Measurements from ENCODE around the gene KMT5C.

The KMT5C gene

GRCh38 chr19:55339105-55339888, at the start of gene KMT5C:
Gene KMT5C (plus strand): TSS chr19:55339876. CDS start chr19:55341937, 2,061 bp downstream.
- peak within 1 kb of the TSS; percentile 94 for H3K27ac Mint-ChIP-seq
- peaks cover 14 to 22% of the 10 kb centered on the region in 2 donors for H3K36me3 Mint-ChIP-seq
- DNase-seq (peak; percentile 100), ATAC-seq (replicated peaks) (peak; percentile 88 to 89)
- H3K27me3 Mint-ChIP-seq, result peaks cover 22 to 40% of the 10 kb centered on the region in 2 donors
- peaks cover 16 to 26% of the 10 kb centered on the region in 2 donors for H3K4me1 Mint-ChIP-seq
- H3K4me3 Mint-ChIP-seq, result peak within 1 kb of the TSS; percentile 90 to 94
- H3K9me3 Mint-ChIP-seq, result no peaks in the 10 kb centered on the region

- Mint-ChIP-seq H3K27ac (no peak overlapping the region), H3K36me3 (no peaks in the 10 kb centered on the region), H3K27me3 (peaks cover 5 to 6% of the 10 kb centered on the region in 2 donors), H3K9me3 (no peaks in the 10 kb centered on the region), H3K4me3 (no peak overlapping the region), H3K4me1 (peaks cover 2 to 11% of the 10 kb centered on the region in 2 donors)
- DNase-seq (no peak), ATAC-seq (replicated peaks) (no peak)
These were observed 42.4 kb upstream of the KMT5C start for GRCh38 chr19:55297267-55297666.

GRCh38 chr19:55299991-55300390, 39.7 kb upstream of the KMT5C start:
- no peak for ATAC-seq (replicated peaks)
- Mint-ChIP-seq H3K9me3 (no peaks in the 10 kb centered on the region), H3K27ac (no peak overlapping the region), H3K27me3 (peaks cover 5 to 6% of the 10 kb centered on the region in 2 donors), H3K4me3 (no peak overlapping the region), H3K4me1 (peaks cover 2 to 13% of the 10 kb centered on the region in 2 donors), H3K36me3 (no peaks in the 10 kb centered on the region)
- DNase-seq, result no peak

- Mint-ChIP-seq H3K4me1 (peaks cover 3 to 13% of the 10 kb centered on the region in 2 donors), H3K36me3 (peaks cover 0 to 3% of the 10 kb centered on the region in 2 donors), H3K27me3 (peaks cover 5 to 6% of the 10 kb centered on the region in 2 donors), H3K9me3 (peaks cover 0 to 2% of the 10 kb centered on the region in 2 donors), H3K4me3 (peak overlapping the region; percentile 90 to 96), H3K27ac (peak overlapping the region; percentile 78)
- ATAC-seq (replicated peaks) (no peak), DNase-seq (no peak)
These were observed 38.7 kb upstream of the KMT5C start for GRCh38 chr19:55300886-55301458.

GRCh38 chr19:55301459-55302317, 38.0 kb upstream of the KMT5C start:
- DNase-seq (peak; percentile 90), ATAC-seq (replicated peaks) (peak; percentile 94)
- H3K4me3 Mint-ChIP-seq, result peak overlapping the region; percentile 90 to 96
- H3K27me3 Mint-ChIP-seq, result peaks cover 5 to 6% of the 10 kb centered on the region in 2 donors
- peaks cover 3 to 13% of the 10 kb centered on the region in 2 donors for H3K4me1 Mint-ChIP-seq
- peaks cover 0 to 2% of the 10 kb centered on the region in 2 donors for H3K9me3 Mint-ChIP-seq
- H3K27ac Mint-ChIP-seq, result peak overlapping the region; percentile 78
- H3K36me3 Mint-ChIP-seq, result peaks cover 0 to 3% of the 10 kb centered on the region in 2 donors

- DNase-seq, result no peak
- H3K4me1 Mint-ChIP-seq, result peaks cover 3 to 13% of the 10 kb centered on the region in 2 donors
- H3K27ac Mint-ChIP-seq, result peak overlapping the region; percentile 78
- H3K4me3 Mint-ChIP-seq, result peak overlapping the region; percentile 90 to 96
- ATAC-seq (replicated peaks), result no peak
- H3K27me3 Mint-ChIP-seq, result peaks cover 5 to 6% of the 10 kb centered on the region in 2 donors
- H3K36me3 Mint-ChIP-seq, result peaks cover 0 to 3% of the 10 kb centered on the region in 2 donors
- H3K9me3 Mint-ChIP-seq, result peaks cover 0 to 2% of the 10 kb centered on the region in 2 donors
These were observed 37.4 kb upstream of the KMT5C start for GRCh38 chr19:55302318-55302703.

DNA sequence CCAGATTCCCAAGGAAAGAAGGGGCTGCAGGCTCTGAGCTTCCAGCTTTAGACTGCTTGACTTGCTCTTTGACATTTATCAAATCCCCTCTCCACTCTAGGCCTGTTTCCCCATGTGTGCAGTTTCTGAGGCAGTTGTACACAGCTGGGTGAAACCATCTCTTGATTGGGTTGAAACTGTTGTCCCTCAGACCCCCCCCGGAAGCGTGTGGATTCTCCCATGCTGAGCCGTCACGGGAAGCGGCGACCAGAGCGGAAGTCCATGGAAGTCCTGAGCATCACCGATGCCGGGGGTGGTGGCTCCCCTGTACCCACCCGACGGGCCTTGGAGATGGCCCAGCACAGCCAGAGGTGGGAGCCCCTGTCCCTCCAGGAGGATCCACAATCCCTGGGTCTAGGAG, 36.2 kb upstream of the KMT5C start:
- Mint-ChIP-seq H3K27ac (no peak overlapping the region), H3K4me1 (peaks cover 3 to 13% of the 10 kb centered on the region in 2 donors), H3K36me3 (peaks cover 0 to 3% of the 10 kb centered on the region in 2 donors), H3K9me3 (peaks cover 0 to 2% of the 10 kb centered on the region in 2 donors), H3K4me3 (no peak overlapping the region), H3K27me3 (peaks cover 5 to 6% of the 10 kb centered on the region in 2 donors)
- DNase-seq (no peak), ATAC-seq (replicated peaks) (no peak)

GRCh38 chr19:55304279-55304978, 35.2 kb upstream of the KMT5C start:
- H3K4me3 Mint-ChIP-seq, result no peak overlapping the region
- ATAC-seq (replicated peaks) (no peak), DNase-seq (no peak)
- peaks cover 0 to 3% of the 10 kb centered on the region in 2 donors for H3K36me3 Mint-ChIP-seq
- H3K4me1 Mint-ChIP-seq, result peaks cover 3 to 13% of the 10 kb centered on the region in 2 donors
- peaks cover 5 to 6% of the 10 kb centered on the region in 2 donors for H3K27me3 Mint-ChIP-seq
- no peak overlapping the region for H3K27ac Mint-ChIP-seq
- H3K9me3 Mint-ChIP-seq, result peaks cover 0 to 2% of the 10 kb centered on the region in 2 donors

GRCh38 chr19:55304980-55305379, 34.7 kb upstream of the KMT5C start:
- no peak for DNase-seq
- Mint-ChIP-seq H3K36me3 (peaks cover 0 to 3% of the 10 kb centered on the region in 2 donors), H3K27ac (no peak overlapping the region), H3K9me3 (peaks cover 0 to 2% of the 10 kb centered on the region in 2 donors), H3K27me3 (peaks cover under 1 to 2% of the 10 kb centered on the region in 2 donors), H3K4me1 (peaks cover 3 to 13% of the 10 kb centered on the region in 2 donors), H3K4me3 (no peak overlapping the region)
- ATAC-seq (replicated peaks), result no peak

DNA sequence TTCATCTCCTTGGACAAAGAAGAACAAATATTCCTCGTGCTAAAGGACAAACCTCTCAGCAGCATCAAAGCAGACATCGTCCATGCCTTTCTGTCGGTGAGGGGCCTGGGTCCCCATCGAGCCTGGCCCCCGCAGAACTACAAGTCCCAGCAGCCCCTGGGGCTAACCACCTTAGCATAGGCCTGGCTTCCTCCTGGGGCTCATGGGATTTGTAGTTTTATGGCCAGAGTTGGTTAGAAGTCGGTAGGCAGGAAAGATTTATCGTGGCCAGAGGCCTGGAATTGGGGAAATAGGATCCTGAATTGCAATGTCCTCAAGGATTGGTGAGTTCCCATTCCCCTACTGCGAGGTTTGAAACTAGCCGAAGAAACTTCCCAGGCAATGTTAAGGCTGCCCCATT, 34.2 kb upstream of the KMT5C start:
- H3K4me1 Mint-ChIP-seq, result peaks cover 3 to 13% of the 10 kb centered on the region in 2 donors
- H3K9me3 Mint-ChIP-seq, result peaks cover 0 to 2% of the 10 kb centered on the region in 2 donors
- H3K27ac Mint-ChIP-seq, result no peak overlapping the region
- H3K4me3 Mint-ChIP-seq, result no peak overlapping the region
- no peak for DNase-seq
- H3K27me3 Mint-ChIP-seq, result no peaks in the 10 kb centered on the region
- peak; percentile 61 to 66 for ATAC-seq (replicated peaks)
- H3K36me3 Mint-ChIP-seq, result peaks cover 3 to 5% of the 10 kb centered on the region in 2 donors

- H3K4me3 Mint-ChIP-seq, result no peak overlapping the region
These were observed 33.6 kb upstream of the KMT5C start for GRCh38 chr19:55305983-55306562.

DNA sequence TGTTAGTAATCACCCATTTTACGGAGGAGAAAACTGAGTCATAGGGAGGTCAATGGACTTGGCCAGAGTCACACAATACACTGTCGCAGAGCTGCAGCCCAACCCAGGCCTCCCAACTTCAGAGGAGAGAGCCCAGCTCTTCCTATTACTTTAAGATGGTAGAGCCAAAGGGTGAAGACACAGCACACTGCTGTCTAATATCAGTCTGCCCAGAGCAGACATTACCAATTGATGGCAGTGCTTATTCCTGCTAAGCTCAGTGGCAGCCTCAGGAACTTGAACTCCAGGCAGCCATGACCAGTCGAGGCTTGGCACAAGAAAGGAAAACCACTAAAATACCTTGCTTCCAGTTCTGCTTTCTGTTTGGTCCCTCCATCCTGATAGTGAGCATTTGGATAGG, 33.0 kb upstream of the KMT5C start:
- peaks cover 2 to 8% of the 10 kb centered on the region in 2 donors for H3K4me1 Mint-ChIP-seq
- no peak for DNase-seq
- H3K4me3 Mint-ChIP-seq, result no peak overlapping the region
- no peak for ATAC-seq (replicated peaks)
- no peak overlapping the region for H3K27ac Mint-ChIP-seq
- peaks cover 0 to 2% of the 10 kb centered on the region in 2 donors for H3K9me3 Mint-ChIP-seq
- H3K27me3 Mint-ChIP-seq, result no peaks in the 10 kb centered on the region
- peaks cover 3 to 5% of the 10 kb centered on the region in 2 donors for H3K36me3 Mint-ChIP-seq

More at GRCh38 chr19:55305983-55306562, 33.6 kb upstream of the KMT5C start:
- Mint-ChIP-seq H3K27ac (no peak overlapping the region), H3K27me3 (no peaks in the 10 kb centered on the region), H3K9me3 (peaks cover 0 to 2% of the 10 kb centered on the region in 2 donors), H3K36me3 (peaks cover 3 to 5% of the 10 kb centered on the region in 2 donors), H3K4me1 (peaks cover 3 to 13% of the 10 kb centered on the region in 2 donors)
- DNase-seq (no peak), ATAC-seq (replicated peaks) (no peak)

DNA sequence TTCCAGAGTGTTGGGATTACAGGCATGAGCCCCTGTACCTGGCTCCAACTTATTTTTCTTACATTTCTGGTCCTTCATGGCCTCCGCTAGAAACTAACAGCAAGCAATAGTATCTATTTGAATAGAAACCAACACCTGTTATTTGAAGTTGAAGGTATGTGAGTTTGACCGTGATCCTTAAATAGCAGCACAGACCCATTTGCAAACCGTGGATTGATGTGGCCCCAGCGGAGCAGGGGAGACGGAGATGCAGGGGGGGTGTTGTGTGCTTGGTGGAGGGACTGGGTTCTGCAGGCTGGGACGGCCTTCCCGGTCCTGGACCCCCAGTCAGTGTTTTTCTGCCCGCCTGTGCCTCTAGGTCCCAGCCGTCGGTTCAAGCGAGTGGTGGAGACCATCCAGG, 31.4 kb upstream of the KMT5C start:
- no peak for ATAC-seq (replicated peaks)
- H3K36me3 Mint-ChIP-seq, result peaks cover 3 to 5% of the 10 kb centered on the region in 2 donors

More for the DNA sequence above, 31.4 kb upstream of the KMT5C start:
- peaks cover 0 to 2% of the 10 kb centered on the region in 2 donors for H3K9me3 Mint-ChIP-seq
- H3K27me3 Mint-ChIP-seq, result no peaks in the 10 kb centered on the region
- no peak for DNase-seq
- no peak overlapping the region for H3K4me3 Mint-ChIP-seq
- H3K27ac Mint-ChIP-seq, result no peak overlapping the region
- H3K4me1 Mint-ChIP-seq, result peaks cover 0 to 2% of the 10 kb centered on the region in 2 donors
